H4 (cell line): ENCODE data around the gene C20orf96. TPM values are rescaled to one million over a fixed set of nuclear protein-coding genes. Genes with fewer than 3 reads are reported as not detected.
"Not testable (repeated sequence)": the region's sequence is repeated elsewhere in the genome, so short reads cannot be mapped to it uniquely, and the experiment has no call there.

Source experiments
- DNase-seq: peaks from one replicate; pipeline ENCODE4 v3.0.0-alpha.2; 2015; ENCODE audit warnings: low spot score
- total RNA-seq: library from RNA; depleted of rRNA; stranded (reverse); fragments of >200 nt; shearing (Covaris generic); gene quantifications from 2 replicates; pipeline ENCODE4 v1.2.3, GENCODE V29; 2014; rRNA removed

Gene C20orf96
- total RNA-seq, 1 experiment from 2014 or later, result 1.6 TPM

DNA sequence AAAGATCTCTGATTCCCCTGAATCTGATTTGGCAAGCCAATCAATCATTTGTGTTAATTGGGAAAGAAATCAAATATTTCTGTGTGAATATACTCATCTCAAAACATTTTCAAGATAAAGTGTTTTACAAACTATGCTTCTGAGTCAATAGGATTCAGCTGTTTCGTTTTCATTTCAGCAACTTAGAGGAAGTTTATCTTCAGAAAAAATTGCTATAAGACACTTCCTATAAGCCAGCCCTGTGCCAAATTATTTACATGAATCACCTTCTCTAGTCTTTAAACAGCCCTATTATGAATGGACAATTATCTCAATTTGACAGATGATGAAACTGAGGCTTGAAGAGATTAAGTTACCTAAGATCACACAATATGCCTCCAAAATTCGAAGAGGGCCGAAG is 52.6 kb downstream of the C20orf96 start:
- no peak for DNase-seq

DNA sequence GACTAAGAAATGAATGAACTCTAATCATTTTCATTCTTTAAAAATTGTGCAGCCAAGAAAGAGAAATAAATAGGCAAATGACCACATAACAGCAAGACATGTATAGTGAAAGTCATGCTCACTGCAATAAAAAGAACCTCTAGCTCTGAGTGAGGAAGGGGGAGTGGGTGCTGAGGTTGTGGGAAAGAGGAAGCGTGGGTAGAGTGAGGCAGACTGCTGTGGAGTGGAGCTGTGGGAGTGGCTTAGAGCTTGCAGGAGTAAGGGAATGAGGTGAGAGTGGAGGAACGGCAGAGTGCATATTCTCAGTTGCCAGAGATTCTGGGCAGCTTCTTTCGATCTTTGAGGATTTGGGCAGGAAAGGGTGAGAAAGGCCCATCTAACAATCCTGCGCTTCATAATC is 53.1 kb downstream of the C20orf96 start:
- DNase-seq, result no peak

DNA sequence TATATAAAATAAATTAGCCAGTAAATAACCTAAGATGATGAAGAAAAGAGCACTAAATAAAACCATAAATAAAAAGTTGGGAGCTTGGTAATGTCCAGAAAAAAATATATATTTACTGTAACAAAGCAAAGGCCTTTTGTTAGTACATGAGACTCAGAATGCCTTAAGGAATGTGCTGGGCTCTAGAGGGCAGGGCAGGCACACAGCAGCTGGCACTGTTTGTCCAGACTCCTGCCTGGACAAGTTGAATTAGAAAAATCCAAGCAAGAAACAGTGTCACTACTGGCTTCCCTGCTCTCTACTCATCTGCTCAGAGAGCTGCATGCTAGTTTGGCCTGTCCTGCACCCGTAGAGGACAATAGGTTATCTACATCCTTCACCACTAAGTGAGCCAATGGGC is 54.7 kb downstream of the C20orf96 start:
- DNase-seq, result no peak

DNA sequence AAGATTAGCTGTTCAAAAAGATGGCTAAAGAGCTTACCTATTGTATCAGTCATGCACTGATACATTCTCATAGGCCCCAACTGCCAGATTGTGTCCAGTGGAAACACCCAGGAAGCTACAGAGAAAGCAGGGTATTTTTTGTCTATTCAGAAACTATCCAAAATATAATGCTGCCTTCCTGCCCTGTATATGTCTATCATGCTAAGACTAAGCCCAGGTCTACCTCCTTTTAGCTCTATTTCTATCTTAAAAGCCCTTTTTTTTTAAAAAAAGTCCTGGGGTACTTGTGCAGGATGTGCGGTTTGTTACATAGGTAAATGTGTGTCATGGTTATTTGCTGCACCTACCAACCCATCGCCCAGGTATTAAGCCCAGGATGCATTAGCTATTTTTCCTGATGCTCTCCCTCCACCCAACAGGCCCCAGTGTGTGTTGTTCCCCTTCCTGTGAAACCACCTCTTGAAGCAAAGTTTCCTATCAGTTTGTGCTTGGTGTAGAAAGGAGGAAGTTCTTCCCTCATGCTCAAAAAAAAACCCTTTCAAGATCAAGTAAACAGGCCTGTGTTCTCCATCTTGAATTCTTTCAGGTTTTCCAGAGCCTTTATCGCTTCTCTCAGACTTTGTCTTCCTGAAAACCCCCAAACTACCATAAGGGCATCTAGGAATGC is 63.0 kb downstream of the C20orf96 start:
- no peak for DNase-seq

DNA sequence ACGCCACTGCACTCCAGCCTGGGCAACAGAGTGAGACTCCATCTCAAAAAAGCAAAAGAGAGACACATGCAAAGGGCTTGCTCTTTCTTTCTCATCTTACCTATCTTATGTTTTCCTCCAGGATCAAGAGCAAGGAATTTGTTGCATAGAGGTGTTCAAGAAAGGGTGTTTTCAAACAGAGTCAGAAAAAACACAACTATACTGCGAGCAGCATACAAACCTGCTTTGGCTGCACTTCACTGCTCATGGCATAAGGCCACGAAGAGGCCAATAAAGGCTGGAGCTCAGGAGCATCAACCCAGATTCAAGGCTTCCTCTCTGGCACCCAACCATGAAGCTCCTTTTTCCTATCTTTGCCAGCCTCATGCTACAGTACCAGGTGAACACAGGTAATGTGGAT is 63.6 kb downstream of the C20orf96 start, which contains the start of gene DEFB129:
Gene DEFB129, plus strand, starts transcription at position 301 of the 400 bp plus-strand sequence. Its CDS starts 31 bp downstream, at position 332.
- no peak for DNase-seq

DNA sequence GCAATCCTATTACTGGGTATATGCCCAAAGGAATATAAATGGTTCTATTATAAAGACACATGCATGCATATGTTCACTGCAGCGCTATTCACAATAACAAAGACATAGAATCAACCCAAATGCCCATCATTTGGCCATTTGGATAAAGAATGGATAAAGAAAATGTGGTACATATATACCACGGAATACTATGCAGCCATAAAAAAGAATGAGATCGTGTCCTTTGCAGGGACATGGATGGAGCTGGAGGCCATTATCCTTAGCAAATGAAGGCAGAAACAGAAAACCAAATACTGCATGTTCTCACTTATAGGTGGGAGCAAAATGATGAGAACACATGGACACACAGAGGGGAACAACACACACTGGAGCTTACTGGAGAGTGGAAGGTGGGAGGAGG is 64.7 kb downstream of the C20orf96 start:
- not testable (repeated sequence) for DNase-seq

DNA sequence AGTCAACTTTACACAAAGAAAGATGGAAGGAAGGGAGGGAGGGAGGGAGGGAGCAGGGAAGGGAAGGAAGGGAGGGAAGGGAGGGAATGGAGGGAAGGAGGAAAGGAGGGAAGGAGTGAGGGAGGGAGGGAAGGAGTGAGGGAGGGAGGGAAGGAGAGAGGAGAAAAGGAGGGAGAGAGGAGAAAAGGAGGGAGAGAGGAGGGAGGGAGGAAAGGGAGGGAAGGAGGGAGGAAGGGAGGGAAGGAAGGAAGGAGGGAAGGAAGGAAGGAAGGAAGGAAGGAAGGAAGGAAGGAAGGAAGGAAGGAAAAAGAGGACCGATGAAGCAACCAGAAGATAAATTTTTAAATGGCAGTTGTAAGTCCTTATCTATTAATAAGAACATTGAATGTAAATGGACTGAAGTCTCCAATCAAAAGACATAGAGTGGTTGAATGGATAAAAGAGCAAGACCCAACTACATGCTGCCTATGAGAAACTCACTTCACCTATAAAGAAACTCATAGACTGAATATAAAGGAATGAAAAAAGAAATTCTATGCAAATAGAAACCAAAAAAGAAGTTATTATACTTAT is 69.2 kb downstream of the C20orf96 start:
- DNase-seq, result no peak

Other genes starting within 250 kb of the C20orf96 start
- not detected in 2 replicates for gene DEFB125, start 203.1 kb downstream of the C20orf96 start, total RNA-seq
- not detected in 2 replicates for gene DEFB126, start 148.2 kb downstream of the C20orf96 start, total RNA-seq
- not detected in 2 replicates for gene DEFB127, start 133.3 kb downstream of the C20orf96 start, total RNA-seq
- gene DEFB128, start 101.0 kb downstream of the C20orf96 start, total RNA-seq, result not detected in 2 replicates
- gene DEFB129, start 63.5 kb downstream of the C20orf96 start, total RNA-seq, result not detected in 2 replicates
- not detected in 2 replicates for gene DEFB132, start 33.0 kb downstream of the C20orf96 start, total RNA-seq
- 7.6 and 8.2 TPM in 2 replicates for gene ZCCHC3, start 6.8 kb upstream of the C20orf96 start, total RNA-seq
- 1.9 and 2.2 TPM in 2 replicates for gene SOX12, start 34.8 kb upstream of the C20orf96 start, total RNA-seq
- gene NRSN2, start 56.4 kb upstream of the C20orf96 start, total RNA-seq, result 69.6 and 72.8 TPM in 2 replicates
- 69.2 and 99.3 TPM in 2 replicates for gene TRIB3, start 90.0 kb upstream of the C20orf96 start, total RNA-seq
- gene RBCK1, start 117.5 kb upstream of the C20orf96 start, total RNA-seq, result 91.7 and 95.5 TPM in 2 replicates
- gene TBC1D20, start 171.8 kb upstream of the C20orf96 start, total RNA-seq, result 18.0 and 21.6 TPM in 2 replicates